GM21360 (cell line): ENCODE results near the gene DOCK1.
"Not testable (repeated sequence)": the region's sequence is repeated elsewhere in the genome, so short reads cannot be mapped to it uniquely, and the experiment has no call there.

Experiments used
- ATAC-seq: cut with Tn5 transposase; IDR thresholded peaks from one replicate; pipeline ENCODE4 v1.9.1; 2021; ENCODE audit warnings: mild to moderate bottlenecking, moderate library complexity; ENCODE audit not compliant: unreplicated experiment

The DOCK1 gene

DNA sequence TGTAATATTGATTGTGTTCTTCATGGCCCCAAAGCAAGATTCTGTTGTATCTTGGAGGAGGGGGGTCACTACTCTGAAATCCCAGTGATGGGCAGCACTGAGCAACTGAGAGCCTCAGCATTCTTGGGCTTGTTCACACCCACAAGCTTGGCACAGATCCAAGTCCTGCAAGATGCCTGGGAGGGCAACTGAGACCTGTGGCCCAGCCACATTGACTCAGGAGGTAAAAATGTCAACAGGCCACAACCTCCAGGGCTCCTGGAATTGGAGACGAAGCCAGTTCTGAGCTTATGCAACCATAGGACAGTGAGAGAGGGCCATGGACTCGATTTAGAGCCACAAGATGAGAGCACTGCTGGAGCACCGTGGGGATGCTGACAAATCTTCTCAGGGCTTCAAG is 3.1 kb upstream of the DOCK1 start:
- no peak for ATAC-seq

DNA sequence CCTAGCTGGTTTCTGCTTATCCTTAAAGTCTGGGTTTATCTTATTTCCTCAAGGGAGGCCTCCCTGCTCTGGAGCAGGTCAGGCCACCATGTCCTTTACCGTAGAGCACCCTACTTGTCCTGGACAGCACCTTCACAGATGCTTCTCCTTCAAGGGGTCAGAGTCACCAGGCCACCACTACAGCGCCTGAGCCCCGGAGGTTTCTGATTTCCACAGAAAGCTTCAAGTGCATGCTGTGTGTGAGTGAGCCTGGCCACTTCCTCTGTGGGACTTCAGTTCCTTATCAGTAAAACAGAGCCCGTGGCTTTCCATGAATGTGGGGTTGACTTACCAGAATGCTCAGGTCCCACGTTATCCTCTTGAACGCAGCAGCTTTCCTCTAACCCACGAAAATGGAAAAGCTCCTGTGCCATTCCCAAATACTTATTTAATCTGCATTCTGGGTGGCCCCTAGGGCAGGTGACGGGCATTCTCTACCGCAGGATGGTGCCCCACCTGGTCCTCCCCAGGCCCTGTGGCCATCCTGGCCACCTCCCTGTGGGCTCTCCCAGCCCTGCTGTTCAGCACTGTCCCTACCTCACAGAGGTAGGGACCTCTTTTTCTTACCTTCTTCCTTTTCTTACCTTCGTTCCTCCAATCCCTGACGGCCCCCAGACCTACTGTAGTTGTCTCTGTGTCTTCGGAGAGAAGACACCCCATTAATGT is 1.4 kb upstream of the DOCK1 start:
- ATAC-seq = no peak

DNA sequence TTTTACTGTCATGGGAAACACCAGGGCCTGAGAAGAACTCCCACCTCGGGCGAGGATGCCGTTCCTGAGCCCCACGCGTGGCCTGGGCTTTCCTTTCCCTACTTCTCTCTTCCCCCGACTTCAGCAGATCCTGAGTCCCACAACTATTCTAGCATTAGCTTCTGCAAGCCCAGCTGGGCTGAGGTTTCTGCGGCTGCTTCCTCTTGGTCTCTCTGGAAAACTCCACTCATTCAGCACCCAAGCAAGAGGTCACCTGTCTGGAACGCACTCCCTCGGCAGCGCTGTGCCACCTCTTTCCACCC is 761 bp upstream of the DOCK1 start:
- no peak for ATAC-seq

DNA sequence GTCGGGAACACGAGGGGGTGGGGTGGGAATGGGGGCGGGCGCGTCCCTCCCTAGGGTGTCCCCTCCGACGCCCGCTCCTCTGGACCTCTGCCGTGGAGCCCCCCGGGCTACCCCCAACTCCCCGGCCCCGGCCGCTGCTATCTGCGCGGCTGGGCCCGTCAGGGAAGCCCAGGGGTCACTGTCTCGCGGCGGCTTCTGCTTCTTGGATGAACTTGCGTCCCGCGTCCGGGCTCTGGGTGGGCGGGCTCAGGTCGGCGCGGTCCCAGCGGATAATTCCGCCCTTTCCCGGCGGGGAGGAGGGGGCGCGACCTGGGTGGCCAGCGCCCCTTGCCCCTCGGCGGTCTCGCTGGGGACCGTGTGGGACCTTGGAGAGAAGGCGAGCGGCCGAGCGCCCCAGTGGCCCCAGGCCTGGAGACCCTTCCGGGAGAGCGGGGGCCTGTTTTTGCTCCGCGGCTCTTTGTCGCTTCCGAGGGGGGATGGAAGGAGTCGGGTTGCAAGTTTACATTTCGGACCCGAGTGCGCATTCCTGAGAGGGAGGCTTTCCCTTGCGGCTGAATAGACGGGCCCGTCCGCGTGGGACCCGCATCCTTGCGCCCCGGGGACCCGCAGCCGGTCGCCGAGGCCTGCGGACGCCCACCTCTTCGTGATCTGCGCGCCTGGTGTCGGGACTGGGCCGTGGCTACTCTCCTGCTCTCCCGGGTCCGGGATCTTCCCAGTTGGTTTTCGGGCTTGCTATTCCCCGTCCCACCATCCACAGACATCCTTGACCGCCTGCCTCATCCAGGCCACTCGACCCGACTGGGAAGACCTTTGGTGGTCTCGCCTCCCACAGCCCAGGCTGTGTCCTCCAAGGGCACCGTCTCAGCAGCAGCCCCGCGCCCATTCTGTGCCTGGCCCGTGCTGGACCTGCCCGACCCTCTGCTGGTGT is 812 bp downstream of the DOCK1 start:
- no peak for ATAC-seq

DNA sequence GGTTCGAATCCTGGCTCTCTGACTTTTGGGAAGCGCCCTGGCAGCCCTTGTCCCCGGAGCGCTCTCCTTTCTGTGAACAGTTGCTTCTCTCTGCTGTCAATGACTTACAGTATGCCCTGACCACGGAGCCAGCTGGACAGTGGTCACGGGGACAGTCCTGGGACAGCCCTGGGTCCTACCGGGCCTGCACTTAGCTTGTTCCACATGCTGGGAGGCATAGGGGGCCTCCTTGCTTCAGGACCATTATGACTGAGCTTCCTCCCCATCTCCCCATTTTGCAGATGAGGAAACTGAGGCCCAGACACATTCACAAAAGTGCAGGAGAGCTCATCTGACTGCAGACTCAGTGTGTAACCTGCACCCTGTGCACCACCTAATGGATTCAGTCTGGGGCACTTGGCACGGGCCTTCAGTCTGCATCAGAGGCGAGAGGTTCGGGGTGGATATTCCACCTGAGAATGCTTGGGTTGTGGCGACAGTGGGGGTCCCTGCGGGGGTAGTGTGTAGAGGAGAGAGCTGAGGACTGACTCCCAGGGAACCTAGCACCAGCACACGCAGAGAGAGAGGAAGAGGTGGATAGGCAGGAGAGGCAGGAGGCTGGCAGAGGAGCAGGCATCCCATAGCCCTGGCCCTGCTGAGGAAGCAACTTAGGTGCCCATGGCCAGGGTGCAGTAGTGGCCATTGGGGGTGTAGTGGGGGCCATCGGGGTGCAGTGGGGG is 1.6 kb downstream of the DOCK1 start:
- no peak for ATAC-seq

DNA sequence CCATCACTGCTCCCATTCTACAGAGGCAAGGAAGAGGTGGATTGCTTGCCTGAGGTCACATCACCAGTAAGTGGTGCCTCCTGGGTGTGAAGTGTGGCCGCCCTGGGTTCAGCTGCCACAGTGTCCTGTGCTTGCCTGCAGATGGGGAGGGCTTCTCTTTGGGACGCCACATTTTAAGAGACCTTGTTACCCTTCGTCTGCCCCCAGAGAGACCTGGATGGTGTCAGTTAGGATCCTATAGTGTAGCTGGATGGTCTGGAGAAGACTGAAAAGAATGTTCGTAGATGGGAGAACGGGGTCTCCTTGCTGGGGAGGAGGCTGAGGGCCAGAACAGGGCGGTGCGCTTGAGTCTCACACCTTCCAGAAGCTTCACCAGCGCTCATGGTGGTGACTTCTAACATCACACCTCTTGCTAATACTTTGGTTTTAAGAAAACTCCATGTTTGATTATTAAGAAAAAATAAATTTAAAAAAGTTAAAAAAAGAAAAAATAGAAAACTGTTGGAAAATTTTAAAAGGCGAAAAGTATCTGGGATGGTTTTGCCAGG is 2.3 kb downstream of the DOCK1 start:
- ATAC-seq = no peak

DNA sequence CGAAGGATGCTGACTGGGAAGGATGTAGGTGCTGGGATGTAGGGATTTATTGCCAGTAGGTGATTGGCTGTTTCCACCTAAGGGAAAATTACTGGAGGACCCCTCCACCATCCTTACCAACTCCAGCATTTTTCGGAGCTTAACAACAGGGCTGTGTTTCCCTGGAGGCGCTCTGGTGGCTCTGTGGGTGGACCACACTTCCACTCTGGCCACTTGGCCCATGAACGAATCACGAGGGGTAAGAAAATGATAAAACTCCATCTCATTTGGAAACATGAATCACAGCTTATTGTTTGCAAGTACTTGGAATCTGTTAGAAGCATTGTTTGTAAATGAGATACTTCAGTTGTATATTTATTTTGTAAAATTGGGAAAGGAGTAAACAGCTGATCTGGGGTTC is 3.0 kb downstream of the DOCK1 start:
- no peak for ATAC-seq

DNA sequence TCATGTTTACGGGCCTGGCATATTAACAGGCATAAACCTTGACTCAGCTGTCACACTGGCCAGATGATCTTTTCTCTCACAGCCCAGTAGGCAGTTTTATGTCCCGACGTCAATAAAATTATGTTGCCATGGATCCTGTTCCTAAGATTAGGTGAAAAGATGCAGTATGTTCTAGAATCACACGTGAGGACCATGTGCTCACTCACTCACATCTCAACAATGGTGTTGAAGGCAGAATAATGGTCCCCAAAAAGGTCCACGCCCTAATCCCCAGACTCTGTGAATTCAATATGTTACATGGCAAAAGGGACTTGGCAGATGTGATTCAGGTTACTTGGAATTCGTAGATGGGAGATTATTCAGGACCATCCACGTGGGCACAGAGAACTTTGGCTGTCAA is 3.5 kb downstream of the DOCK1 start:
- no peak for ATAC-seq

DNA sequence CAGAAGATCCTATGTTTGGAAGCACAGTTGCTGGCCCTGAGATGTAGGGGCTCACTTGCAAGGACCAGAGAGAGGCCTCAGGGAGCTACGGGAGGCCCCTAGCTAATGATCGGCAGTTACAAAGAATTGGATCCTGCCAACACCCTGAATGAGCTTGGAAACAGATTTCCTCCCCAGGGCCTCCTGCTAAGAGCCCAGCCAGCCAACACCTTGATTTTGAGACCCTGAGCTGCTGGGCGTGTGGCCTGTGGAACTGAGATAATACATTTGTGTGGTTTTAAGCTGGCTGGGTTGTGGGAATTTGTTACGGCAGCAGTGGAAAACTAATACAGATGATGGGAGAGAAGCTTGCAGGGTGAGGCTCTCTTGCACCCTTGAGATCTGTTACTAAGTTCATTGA is 3.9 kb downstream of the DOCK1 start:
- ATAC-seq = no peak

DNA sequence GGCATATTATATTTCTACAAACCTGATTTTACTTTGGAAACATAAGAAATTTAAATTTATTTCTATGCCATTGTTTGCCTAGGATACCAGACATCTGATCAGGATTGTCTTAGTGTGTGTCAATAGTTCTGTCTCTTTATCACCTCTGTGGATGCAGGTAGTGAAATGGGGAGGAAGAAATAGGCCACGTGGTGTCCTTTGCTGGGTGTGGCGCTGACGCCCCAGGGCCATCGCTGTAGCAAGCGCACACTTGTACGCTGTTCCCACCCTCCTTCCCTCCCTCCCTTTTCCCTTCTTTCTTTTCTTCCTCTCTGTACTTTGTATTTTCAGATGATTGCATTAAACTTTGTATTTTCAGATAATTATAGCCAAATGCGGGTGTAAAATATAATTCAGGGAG is 5.0 kb downstream of the DOCK1 start:
- ATAC-seq = no peak

DNA sequence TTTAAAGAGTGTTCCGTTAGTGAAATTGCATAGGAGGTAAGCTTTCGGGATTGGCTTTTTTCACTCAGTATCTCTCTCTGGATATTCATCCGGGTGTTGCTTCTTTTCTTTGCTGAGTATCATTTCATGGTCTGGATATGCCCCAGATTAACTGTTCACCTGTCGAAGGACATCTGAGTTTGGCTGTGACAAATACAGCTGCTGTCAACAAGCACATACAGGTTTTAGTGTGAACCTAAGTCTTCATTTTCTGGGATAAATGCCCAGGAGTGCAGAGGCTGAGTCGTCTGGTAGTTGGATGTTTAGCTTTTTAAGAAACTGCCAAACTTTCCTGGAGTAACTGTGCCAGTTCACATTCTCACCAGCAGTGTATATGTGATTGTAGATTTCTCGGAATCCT is 5.6 kb downstream of the DOCK1 start:
- no peak for ATAC-seq

DNA sequence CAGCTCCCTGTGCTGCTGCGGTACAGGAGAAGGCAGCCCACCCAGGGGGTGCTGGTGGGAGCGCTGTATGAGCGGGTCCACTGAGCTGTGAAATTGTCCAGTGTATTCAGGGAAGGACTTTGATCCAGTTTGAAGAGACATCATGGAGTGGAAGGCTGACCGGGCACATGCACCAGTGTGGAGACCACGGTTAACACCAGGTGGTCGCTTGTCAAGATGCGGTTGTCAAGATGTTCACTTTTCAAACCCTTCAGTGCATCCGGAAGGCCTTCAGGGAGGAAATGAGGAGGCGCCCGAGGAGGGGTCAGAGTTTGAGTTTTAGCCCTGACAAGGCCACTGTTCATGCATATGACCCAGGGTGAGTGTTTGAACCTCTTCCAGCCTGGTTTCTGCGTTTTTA is 6.1 kb downstream of the DOCK1 start:
- no peak for ATAC-seq

DNA sequence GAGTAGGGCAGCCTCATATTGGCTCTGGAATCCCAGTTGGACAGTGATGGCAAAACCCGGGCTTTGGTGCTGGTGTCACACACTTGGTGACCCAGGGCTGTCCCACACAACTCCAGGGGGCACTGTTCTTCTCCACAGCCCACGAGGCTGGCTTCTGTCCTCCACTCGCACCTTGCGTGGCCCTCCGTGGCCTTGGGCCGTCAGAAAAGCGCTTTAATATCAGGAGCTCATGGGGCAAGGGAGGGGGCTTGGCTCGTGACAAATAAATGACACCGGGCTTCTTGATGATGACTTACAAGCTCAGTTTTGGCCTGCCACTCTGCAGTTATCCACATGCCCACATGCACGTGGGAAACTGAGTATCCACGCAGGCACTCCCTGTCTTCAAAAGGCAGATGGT is 8.1 kb downstream of the DOCK1 start:
- no peak for ATAC-seq

DNA sequence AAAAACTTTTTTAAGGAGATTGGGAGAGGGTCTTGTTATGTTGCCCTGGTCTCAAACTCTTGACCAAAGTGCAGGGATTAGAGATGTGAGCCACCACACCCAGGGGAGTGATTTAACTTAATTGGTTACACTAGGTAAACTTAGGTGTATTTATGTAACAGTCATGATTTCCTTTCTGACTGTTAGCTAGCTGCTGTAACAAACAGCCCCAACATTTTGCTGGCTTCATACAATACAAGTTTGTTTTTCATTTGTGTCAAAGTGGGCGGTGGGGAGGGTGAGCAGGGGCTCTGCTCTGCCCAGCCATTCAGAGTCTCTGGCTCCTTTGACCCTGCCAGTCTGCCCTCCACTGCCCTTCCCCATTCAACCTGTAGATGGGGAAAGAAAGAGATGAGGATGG is 9.3 kb downstream of the DOCK1 start:
- ATAC-seq = no peak

DNA sequence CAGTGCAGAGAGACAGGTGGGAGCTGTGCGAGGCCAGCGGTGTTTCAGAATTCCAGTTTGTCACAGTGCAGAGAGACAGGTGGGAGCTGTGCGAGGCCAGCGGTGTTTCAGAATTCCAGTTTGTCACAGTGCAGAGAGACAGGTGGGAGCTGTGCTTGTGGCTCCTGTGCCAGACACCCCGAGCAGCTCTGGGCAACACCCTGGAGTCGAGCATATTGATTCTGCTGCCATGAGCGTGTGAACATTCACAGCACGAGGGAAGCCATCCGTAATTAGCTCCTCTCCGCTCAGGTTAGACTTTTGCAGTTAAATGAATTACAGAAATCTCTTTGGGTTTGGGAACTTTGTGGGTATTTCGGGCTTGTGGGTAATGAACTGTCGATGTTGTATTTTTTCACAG is 11.7 kb downstream of the DOCK1 start:
- not testable (repeated sequence) for ATAC-seq

DNA sequence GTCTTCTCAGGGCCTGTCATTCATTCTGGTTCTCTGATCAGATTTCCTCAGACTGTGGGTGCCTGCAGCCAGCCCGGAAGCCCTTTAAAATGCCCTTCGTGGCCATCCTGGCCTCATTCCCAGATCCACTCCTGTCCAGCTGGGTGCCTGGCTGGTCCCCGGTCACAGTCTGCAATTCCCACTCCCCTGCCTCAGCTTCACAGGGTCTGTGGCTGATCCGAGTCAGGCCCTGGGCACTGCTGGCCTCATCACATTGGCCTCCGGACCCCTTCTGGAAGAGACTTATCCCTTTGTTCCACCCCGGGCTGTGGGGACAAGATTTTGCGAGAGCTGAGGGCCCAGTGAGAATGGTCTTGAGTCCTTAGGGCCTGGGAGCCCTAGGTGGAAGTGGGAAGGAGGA is 12.1 kb downstream of the DOCK1 start:
- no peak for ATAC-seq

DNA sequence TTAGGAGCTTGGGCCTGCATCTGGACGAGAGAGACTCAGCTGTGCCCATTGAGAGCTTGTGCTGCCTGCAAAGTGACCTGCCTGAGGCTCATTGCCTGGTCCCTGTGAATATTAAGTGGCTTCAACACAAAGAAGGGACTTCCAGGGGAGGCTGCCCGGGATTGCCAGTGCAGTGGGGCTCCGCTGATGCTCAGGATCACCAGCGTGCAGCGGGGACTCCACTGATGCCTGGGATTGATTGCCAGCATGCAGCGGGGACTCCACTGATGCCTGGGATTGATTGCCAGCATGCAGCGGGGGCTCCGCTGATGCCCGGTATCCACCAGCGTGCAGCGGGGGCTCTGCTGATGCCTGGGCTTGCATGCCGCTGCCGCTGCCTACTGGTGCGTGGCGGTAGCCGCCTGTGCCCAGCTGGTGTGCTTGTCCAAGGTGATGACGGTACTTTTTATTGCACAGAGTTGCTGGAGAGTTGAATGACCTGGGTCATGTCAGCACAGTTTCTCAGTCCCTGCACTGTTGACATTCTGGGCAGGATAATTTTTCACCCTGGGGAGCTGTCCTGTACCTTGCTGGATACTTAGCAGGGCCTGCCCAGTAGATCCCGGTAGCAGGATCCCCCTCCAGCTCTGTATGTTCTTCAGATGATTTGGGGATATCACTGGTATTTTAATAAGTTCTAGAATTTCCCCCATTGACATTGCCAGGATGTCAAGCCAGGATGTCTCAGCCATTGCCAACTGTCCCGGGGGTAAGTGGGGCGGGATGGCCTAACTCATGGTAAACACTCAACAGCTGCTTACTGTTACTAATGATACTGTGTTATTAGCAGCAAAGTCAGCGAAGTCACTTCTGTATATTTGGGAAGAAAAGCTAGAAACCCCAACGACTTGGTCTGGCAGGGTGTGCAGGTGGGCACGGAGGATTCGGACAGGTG is 13.0 kb downstream of the DOCK1 start:
- ATAC-seq = no peak

DNA sequence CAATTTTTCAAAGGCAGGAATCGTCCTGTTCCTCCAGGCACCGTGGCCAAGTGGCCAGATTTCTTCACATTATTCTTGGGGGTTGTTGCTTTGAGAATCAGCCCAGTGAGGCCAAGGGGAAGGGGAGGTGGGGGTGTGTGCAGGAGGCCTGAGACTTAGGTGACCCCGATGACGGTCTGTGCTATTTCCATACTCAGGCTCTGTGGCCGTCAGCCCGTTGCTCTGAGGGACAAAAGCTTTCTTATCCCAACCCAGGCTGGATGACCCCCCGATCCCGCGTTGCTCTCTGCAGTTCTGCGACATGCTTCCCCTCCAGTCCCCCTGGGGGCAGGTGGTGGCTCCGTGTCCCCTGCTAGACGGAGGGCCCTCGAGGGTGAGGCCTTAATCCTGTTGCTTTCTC is 14.2 kb downstream of the DOCK1 start:
- no peak for ATAC-seq

DNA sequence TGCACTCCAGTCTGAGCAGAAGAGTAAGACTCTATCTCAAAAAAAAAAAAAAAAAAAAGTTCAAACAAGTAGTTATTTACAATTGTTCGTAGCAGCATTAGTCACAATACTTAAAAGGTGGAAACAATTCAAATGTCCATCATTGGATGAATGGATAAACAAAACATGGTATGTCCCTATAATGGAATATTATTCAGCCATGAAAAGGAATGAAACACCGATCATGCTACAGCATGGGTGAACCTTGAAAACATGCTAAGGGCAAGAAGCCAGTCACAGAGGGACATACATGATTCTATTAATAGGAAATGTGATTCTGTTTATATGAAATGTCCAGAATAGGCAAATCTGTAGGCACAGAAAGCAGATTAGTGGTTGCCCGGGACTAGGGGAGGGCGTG is 15.9 kb downstream of the DOCK1 start:
- no peak for ATAC-seq

DNA sequence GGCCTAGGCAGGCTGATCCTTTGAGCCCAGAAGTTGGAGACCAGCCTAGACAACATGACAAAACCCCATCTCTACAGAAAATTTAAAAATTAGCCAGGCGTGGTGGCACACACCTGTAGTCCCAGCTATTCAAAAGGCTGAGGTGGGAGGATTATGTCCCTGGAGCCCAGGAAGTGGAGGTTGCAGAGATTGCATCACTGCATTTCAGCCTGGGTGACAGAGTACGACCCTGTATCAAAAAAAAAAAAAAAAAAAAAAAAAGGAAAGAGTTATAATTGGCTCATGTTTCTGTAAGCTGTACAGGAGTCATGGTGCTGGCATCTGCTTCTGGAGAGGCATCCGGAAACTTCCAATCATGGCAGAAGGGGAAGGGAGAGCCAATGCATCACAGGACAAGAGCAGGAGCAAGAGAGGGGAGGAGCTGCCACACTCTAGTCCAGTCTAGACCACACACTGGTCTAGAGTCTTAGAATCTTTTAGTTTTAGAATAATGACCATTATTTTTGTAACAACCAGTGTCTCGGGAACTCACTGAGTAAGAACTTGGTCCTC is 16.8 kb downstream of the DOCK1 start:
- no peak for ATAC-seq
